Endometrium (tissue), 2 donors: ENCODE data around the gene USHBP1.

Experiments
- FAIRE-seq: peaks from 2 replicates; lab custom pipeline; 2012; peaks lifted over from hg19 to GRCh38; lab: Jason Lieb, UNC
- donor health status: control.
- donor health status: control.

Gene USHBP1

DNA sequence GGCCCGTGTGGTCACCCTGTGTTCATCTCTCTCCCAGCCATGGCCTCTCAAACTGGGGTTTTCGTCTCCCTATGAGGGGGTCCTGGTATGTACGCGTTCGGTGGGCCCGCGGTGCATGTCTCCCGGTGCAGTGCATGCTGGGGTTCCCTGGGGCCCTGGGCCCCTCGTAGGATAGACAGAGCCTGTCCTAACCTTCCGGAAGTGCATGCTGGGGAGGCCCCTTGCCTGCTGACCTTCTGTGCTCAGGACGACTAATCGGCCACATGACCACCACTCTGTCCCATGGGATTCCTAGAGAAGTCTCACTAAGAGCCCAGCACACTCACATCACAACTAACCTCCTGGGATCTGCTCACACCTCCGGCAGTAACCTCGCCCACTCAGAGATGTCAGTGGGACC, 54.2 kb downstream of the USHBP1 start:
- no peak for FAIRE-seq

DNA sequence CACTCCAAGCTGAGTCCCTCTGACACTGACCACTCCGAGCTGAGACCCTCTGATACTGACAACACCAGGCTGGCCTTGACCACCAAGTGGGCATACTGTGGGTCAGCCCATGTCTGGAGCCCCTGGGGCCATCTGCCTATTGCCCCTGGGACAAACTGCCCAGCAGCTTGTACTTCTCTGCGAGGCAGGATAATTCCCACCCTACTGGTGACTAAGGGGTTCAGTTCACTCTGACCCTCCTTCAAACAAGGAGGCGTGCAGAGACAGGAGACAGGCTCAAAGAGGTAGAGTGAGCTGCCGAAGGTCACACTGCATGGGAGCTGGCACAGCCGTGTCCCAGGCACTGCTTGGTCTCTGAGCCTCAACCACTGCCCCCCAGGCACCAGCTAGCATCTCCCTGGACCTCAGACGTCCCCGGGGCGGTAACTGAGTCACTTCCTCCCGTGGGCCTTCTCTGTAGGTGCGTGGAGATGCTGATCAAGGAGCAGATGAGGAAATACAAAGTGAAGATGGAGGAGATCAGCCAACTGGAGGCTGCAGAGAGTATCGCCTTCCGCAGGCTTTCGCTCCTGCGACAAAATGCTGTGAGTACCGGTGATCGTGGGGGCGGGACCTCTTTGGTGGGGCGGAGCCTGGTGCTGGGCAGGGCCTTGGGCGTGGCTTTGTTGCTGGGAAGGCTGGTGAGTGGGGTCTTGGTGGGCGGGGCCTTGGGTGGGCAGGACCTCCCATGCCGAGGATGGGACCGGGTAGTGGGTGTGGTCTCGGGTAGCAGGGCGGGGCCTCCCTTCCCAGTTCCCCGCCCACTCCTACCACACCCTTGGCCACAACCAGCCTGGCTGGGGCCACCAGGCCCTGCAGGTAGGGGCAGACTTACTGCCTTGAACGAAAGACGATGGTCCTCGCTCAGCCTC, 55.2 kb downstream of the USHBP1 start:
- FAIRE-seq, result no peak

DNA sequence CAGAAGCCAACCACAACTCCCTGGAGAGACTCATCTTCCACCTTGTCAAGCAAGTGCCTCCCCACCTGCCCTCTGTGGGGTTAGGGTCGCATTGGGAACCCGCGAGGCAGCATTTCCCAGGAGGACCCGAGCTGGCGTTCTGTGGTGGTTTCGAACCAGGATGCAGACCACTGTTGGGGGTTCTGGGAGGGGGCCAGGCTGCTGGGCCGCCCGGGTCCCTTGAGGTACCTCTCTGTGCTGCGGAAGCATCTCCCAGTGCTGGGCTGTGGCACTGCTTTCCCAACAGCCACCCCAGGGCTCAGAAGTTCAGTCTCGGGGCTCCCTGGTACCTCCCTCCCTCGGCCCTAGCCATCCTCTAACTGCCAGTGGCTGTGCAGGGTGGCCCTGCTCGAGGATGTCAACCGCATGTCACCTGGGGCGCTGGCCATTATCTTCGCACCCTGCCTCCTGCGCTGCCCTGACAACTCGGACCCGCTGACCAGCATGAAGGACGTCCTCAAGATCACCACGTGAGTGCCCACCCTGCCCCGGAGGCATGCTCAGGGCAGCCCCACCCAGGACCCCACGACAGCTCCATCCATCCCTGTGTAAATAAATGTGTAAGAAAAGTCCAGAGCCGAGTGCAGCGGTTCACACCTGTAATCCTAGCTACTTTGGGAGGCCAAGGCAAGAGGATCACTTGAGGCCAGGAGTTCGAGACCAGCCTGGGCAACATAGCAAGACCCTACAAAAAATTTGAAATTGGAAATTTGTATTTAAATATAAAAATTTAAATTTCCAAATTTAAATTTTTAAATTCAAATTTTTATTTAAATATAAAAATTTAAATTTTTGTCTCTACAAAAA, 57.6 kb downstream of the USHBP1 start:
- no peak for FAIRE-seq

DNA sequence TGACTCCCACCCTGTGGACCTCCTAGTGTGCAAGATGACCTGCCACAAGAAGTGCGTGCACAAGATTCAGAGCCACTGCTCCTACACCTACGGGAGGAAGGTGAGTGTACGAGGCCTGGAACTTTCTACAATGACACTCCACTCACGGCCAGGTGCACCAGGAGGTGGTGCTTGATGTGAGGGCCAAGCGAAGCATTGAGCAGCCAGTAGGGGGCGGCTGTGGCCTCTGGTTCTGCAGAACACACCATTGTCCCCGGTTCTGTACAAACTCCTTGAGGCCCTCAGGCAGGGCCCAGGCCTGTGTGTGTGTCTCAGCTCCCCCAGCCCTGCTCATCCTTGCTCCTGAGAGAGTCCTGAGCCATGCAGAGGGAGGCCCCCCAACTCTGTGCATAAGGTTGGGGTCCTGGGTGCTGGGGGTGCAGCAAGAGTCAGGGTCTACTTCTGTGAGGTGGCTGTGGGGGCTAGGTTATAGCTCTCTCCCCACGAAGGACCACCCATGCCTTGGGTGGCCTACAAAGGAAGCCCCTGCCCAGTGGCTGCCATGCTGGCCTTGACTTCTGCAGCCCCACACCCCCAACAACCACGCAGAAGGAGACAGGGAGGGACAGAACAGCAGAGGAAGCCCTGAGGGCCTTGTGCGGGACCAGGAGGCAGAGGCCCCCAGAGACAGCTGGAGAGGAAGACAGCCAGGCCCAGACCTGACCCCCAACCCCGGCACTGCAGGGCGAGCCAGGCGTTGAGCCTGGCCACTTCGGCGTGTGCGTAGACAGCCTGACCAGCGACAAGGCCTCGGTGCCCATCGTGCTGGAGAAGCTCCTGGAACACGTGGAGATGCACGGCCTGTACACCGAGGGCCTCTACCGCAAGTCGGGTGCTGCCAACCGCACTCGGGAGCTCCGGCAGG, 59.1 kb downstream of the USHBP1 start:
- FAIRE-seq, result no peak

DNA sequence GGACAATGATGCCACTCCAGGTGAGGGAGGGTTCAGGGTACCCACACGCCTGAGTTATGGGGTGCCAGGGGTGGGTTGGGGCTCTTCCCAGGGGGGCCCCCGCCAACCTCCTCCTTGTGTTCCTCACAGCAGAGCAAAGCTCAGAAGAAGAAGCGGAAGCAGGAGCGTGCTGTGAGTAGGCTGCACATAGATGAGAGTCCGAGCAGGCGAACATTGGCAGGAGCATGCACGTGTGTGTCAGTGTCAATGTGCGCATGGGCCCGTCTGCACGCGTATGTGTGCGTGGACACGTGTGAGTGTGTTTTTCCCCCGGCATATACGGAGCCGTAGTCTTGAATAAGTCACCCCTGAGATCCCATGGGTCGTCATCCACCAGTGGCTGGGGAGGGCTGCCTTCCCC, 61.8 kb downstream of the USHBP1 start:
- no peak for FAIRE-seq

DNA sequence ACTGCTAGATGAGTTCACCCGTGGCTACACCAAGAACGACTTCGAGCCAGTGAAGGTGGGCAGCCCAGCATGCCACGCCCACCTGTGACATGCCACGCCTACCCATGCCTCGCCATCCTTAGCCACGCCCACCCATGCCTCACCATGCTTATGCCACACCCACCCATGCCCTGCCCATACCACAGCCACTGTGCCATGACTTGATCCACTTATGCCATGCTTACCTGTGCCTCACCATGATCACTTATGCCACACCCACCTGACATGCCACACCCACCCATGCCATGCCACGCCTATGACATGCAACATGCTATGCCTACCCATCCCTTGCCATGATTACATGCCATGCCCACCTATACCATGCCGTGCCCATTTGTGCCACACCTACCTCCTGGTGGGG, 62.3 kb downstream of the USHBP1 start:
- no peak for FAIRE-seq

DNA sequence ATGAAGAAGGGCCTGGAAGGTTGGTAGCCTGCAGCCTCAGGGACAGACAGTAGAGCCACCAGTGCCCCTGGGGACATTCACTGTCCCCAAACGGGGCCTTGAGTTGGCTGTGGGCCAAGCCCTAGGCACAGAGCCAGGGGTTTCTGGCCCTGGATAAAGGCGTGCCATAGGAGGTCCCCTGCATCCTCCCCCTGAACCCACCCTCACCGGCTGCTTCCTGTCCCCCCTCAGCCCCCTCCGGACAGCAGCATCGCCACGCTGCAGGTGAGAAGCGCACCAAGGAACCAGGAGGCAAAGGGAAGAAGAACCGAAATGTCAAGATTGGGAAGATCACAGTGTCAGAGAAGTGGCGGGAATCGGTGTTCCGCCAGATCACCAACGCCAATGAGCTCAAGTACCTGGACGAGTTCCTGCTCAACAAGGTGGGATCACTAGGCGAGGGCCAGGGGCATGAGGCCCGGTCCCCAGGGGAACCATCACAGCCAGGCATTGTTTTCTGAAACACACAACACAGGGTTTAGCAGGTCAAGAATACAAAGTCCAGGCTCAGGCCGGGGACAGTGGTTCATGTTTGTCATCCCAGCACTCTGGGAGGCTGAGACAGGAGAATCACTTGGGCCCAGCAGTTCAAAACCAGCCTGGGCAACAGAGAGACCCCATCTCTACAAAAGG, 64.0 kb downstream of the USHBP1 start:
- FAIRE-seq, result no peak
